ENCODE data around the gene KRT81.
A peak's percentile ranks its signal among the peaks of the same experiment; 100 is the strongest.
"Not testable (repeated sequence)": the region's sequence is repeated elsewhere in the genome, so short reads cannot be mapped to it uniquely, and the experiment has no call there.

KRT81 gene

GRCh38 chr12:52253391-52254179 is 37.7 kb downstream of the KRT81 start:
- DNase-seq (ENCODE audit: low spot score): no peak

DNA sequence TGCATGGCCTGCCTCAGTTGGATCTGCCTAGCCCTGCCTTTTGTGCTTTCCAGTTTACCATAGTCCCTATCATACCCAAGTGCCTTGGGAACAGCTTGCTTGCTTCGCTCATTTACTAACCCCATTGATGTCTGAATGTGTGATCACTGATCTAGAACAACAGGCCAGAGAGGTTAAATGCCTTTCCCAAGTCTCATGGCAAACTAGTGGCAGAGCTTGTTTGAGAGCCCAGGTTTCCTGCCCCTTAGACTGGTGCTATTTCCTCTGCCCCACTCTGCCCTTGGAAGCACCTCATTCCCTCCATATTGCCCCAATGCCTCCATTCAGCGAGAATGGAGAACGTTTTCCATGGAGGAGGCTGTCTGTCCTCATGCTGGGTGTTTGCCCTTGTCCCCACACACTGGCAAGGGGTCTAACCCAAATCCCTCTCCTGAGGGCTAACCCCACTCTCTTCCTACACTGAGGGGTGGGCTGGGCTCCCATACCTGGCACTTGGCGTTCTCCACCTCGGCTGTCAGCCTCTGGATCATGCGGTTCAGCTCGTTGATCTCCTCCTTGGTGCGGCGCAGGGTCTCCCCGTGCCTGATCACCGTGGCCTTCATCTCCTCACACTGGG is 38.5 kb downstream of the KRT81 start:
- no peak for DNase-seq (ENCODE audit: low spot score)

DNA sequence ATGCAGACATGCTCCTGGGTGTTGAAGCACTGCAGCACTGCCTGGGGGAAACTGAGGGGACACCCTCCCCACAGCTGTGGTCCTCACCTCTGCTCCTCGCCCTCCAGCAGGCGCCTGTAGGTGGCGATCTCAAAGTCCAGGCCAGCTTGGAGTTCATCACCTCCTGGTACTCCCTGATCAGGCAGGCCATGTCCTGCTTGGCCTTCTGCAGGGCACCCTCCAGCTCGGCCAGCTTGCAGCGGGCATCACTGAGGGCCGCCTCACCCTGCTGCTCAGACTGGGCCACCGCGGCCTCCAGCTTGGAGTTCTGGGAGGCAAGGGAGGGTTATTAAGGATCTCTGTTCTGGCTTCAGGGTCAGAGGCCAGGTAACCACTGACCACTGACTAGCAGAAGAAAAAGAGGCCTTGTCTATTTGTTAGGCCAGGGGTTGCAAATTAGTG is 39.1 kb downstream of the KRT81 start:
- DNase-seq (ENCODE audit: low spot score): not testable (repeated sequence)

DNA sequence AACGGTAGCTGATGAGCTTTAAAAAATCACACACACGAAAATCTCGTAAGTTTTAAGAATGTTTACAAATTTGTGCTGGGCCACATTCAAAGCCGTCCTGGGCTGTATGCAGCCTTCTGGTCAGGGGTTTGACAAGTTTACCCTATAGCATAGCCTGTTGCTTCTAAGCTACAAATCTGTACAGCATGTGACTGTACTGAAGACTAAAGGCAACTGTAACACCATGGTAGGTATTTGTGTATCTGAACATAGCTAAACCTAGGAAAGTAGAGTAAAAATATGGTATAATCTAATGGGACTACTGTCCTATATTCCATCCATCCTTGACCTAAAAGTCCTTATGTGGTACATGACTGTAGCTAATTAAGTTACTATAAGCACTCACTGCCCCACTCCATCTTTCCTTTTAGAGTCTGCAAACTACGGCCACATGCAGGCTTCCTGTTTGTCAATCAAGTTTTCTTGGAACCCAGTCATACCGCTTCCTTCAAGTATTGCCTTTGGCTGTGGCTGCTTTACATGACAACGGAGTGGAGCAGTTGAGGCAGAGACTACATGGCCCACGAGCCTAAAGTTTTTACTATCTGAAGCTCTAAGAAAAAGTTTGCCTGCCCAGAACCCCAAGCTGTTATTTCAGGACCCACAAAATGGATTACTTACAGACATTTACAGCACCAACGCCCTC is 39.8 kb downstream of the KRT81 start:
- DNase-seq (ENCODE audit: low spot score): peak; percentile 22

GRCh38 chr12:52250048-52250990 is 41.0 kb downstream of the KRT81 start:
- no peak for DNase-seq (ENCODE audit: low spot score)

GRCh38 chr12:52249511-52250047 is 41.8 kb downstream of the KRT81 start:
- no peak for DNase-seq (ENCODE audit: low spot score)

GRCh38 chr12:52248541-52249461 is 42.5 kb downstream of the KRT81 start:
- DNase-seq (ENCODE audit: low spot score): no peak

DNA sequence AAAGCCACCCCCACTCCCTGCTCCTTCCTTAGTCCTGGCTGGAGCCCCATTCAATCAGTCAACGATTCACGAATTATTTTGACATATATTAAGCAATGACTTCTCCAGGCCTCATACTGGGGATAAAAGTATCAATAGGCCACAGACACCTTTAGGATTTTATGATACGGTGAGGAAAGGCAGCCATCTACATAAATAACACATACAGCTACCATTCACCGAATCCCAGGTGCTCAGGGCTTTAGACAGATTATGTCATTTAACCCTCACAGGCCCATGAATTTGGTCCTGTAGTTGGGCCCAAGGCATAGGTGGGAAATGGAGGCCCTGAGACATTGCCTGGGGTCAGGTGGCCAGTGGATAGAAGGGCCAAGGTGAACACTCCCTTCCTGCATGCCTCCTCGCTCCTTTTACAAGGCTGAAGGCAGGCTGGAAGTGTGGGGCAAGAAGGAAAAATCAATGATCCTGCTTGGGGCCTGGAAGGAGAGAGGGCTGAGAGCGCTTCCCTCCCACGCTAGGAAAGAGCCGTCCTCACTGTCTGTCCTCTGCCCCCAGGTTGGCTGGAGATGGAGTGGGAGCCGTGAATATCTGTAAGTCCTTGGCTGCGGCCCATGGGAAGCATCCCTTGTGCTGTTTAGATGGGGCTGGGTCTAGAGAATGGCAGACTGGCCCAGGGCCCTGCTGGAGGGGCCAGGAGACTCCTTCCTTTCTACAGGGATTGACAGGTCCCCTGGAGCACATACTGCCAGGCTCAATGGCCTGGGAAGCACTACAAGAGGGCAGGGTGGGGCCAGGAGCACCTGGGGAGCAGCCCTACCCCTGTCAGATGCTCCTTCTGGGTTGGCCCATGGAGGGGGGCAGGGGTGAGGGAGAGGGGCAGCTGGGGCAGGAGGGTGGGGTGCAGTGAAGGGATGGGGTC is 43.5 kb downstream of the KRT81 start:
- no peak for DNase-seq (ENCODE audit: low spot score)

GRCh38 chr12:52246720-52247621 is 44.4 kb downstream of the KRT81 start:
- DNase-seq (ENCODE audit: low spot score): no peak

GRCh38 chr12:52245962-52246569 is 45.3 kb downstream of the KRT81 start:
- DNase-seq (ENCODE audit: low spot score): no peak

- DNase-seq (ENCODE audit: low spot score): no peak
These were observed 45.9 kb downstream of the KRT81 start for GRCh38 chr12:52245259-52245961.

DNA sequence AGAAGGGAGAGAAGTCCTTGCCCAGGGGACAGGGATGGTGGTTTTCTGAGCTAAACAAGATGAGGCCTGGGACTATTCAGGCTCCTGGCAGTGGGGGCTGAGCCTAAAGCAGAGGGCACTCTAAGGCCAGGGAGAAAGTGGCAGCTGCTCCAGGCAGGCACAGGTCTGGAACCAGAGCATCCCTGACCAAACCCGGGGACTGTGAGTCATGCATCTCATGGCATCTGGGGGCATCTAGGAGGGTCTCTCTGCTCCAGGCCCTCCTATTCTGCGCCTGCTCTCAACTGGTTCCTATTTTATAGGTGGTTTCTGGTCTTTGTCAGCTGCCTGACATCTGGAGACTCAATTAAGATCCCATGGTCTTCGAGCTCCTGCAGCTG is 46.7 kb downstream of the KRT81 start:
- DNase-seq (ENCODE audit: low spot score): no peak

DNA sequence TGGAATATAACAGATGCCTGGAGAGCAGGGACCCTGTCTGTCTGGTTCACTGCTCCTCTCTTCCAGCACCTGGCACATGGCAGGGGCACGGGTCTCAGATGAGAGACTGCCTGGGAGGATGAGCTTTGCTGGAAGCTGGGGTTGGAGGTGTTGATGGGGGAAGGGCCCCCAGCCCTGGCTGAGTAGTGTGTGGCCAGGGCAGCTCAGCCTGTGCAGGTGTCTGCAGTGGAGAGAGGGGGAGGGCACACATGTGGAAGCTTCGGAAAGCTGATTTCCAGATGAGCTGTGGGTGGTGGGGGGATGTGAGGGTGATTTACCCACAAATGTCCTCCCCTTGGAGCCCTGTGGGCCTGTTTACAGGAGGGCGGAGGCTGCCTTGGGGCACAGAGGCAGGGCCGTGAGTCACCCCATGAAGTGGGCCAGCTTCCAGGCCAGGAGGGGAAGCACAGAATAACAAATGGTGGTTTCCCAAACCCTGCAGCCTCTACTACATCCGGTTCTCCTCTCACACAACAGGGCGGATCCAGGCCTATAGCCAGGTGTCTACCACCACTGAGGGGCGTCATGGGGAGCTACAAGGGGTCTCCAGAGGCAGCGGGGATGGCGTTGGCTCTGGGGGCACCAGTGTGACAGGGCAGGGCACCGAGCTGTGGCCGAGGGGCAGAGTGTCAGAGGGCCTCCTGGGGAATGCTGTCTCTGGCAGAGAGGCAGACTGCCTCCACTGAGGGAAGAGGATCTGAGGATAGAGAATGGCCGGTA is 47.3 kb downstream of the KRT81 start:
- DNase-seq (ENCODE audit: low spot score): peak; percentile 68

DNA sequence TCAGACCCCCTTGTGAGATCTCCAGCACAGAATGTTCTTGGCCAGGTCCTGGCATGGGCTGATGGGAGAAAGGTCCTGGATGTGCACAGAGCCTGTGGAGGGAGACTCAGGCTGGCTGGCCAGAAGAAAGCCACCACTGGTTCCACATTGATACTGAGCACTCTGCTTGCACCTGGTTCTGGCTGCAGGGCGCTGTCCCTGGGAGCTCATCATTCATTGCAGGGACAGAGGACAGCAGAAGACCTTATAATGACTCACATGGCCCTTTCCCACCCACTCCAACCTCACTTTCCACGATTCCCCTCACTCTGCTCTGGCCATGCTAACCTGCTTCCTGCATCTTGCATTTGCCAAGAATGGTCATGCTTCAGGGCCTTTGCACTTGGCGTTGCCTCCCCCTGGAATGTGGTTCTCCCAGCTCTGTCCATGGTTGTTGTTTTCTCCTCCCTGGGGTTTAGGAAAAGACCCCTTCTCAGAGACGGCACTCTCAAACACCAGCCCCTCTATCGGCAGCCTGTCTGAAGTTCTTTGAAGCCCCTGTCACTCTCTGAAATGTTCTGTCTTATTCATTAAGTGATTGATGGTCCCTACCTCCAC is 48.0 kb downstream of the KRT81 start:
- DNase-seq (ENCODE audit: low spot score): no peak

- no peak for DNase-seq (ENCODE audit: low spot score)
These were observed 48.7 kb downstream of the KRT81 start for GRCh38 chr12:52242442-52243258.
